HG02623 (cell line): ENCODE data around the gene IFNLR1.

ENCODE experiments used
- ATAC-seq: cut with Tn5 transposase; IDR thresholded peaks from one replicate; pipeline ENCODE4 v1.9.1; 2021; ENCODE audit warnings: moderate library complexity; ENCODE audit not compliant: unreplicated experiment

IFNLR1 gene

GRCh38 chr1:24108334-24109165 is 78.5 kb downstream of the IFNLR1 start:
- ATAC-seq = no peak

GRCh38 chr1:24107462-24108138 is 79.5 kb downstream of the IFNLR1 start:
- no peak for ATAC-seq

- no peak for ATAC-seq
These were observed 81.5 kb downstream of the IFNLR1 start for GRCh38 chr1:24105368-24106160.

- ATAC-seq = no peak
These were observed 82.2 kb downstream of the IFNLR1 start for GRCh38 chr1:24104854-24105253.
